ENCODE measurements around the gene SUMF2. TPM values are rescaled to one million over a fixed set of nuclear protein-coding genes. Genes with fewer than 3 reads are reported as not detected.
"Not testable (repeated sequence)": the region's sequence is repeated elsewhere in the genome, so short reads cannot be mapped to it uniquely, and the experiment has no call there.

SUMF2 gene
- total and polyA plus RNA-seq, 2 of the 13 experiments (the other 11 are each of a cell fraction or from before 2014, with no cell fraction given), result 48.9 to 54.4 TPM

DNA sequence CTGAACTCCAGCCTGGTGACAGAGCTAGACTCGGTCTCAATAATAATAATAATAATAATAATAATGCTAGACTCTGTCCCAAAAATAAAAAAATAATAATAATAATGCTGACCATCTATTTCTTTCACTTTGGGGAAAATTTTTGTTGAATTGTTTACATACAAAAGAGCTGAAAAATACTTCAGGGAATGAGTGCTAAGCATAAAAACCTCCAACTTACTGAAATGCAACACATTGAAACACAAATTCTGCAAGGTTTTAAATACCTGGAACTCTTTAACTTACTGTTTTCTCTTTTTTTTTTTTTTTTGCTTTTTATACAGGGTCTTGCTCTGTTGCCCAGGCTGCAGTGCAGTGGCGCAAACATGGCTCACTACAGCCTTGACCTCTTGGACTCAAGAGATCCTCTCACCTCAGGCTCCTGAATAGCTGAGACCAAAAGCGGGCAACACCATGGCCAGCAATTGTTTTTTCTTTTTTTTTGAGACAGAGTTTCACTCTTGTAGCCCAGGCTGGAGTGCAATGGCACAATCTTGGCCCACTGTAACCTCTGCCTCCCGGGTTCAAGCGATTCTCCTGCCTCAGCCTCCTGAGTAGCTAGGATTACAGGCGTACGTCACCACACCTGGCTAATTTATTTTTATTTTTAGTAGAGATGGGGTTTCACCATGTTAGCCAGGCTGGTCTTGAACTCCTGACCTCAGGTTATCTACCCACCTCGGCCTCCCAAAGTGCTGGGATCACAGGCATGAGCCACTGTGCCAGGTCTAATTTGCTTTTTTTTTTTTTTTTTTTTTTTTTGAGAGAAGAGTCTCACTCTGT, 34.3 kb downstream of the SUMF2 start:
- DNase-seq (ENCODE audit: low spot score); H4K20me1 ChIP-seq (ENCODE audit: insufficient read depth, low read length); H3K4me1 ChIP-seq (ENCODE audit: insufficient read depth, low read length); FAIRE-seq; CTCF ChIA-PET (ENCODE audit: low intra/inter-chr PET ratio, low total read pairs); H3K27ac ChIP-seq (ENCODE audit: extremely low read length, insufficient read depth, low read length); H3K4me2 ChIP-seq (ENCODE audit: low read depth, low read length); intact Hi-C loops (cut with micrococcal nuclease; ENCODE audit: unreplicated experiment); H2AFZ ChIP-seq (ENCODE audit: low read length); H3K4me3 ChIP-seq (replicated peaks in 1 of 3; ENCODE audit: insufficient read depth in 1 of 3, low read depth in 2 of 3, low read length in 3 of 3); H3K27me3 ChIP-seq (ENCODE audit: control insufficient read depth in 1 of 2, insufficient read depth in 2 of 2, low read length in 2 of 2); H3K9me3 ChIP-seq (ENCODE audit: low read length); H3K9ac ChIP-seq (ENCODE audit: insufficient read depth, low read depth, low read length); BruUV-seq (replicated peaks); H3K79me2 ChIP-seq (ENCODE audit: insufficient read depth, low read length); TF ChIP-seq NR2F6 (CRISPR knock-in tag; IDR thresholded peaks at IDR 0.05): not testable (repeated sequence)
- 90% methylated on average over 8 of the region's 8 CpGs for WGBS (ENCODE audit: low lambda C conversion rate)
- in situ Hi-C loops (cut with HindIII; ENCODE audit: extremely low pct_ligation_motif_present, low pct_unique_long_range_greater_than_20kb), result loop anchor here (25.0 kb wide), 1 partner anchor 336 kb away; no protein-coding TSS in a partner anchor
- peak; percentile 11; the same call in 1 of the 3 replicates for ATAC-seq
- TF ChIP-seq ZNF121 (CRISPR knock-in tag; IDR thresholded peaks at IDR 0.05) (peak; percentile 94), POLR2G (IDR thresholded peaks at IDR 0.05; ENCODE audit: low read depth, low read length) (0 out of 2 replicates have a peak, but pooled peaks have one; percentile 25), HOXA3 (CRISPR knock-in tag; IDR thresholded peaks at IDR 0.05) (0 out of 2 replicates have a peak, but pooled peaks have one; percentile 17), HNF4A (CRISPR knock-in tag; IDR thresholded peaks at IDR 0.05) (peak; percentile 23; the same call in 1 of the 2 replicates), NR2F6 (IDR thresholded peaks at IDR 0.05) (0 out of 2 replicates have a peak, but pooled peaks have one; percentile 8)
- TF ChIP-seq, protein P1, sequence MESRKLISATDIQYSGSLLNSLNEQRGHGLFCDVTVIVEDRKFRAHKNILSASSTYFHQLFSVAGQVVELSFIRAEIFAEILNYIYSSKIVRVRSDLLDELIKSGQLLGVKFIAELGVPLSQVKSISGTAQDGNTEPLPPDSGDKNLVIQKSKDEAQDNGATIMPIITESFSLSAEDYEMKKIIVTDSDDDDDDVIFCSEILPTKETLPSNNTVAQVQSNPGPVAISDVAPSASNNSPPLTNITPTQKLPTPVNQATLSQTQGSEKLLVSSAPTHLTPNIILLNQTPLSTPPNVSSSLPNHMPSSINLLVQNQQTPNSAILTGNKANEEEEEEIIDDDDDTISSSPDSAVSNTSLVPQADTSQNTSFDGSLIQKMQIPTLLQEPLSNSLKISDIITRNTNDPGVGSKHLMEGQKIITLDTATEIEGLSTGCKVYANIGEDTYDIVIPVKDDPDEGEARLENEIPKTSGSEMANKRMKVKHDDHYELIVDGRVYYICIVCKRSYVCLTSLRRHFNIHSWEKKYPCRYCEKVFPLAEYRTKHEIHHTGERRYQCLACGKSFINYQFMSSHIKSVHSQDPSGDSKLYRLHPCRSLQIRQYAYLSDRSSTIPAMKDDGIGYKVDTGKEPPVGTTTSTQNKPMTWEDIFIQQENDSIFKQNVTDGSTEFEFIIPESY (CRISPR knock-in tag; IDR thresholded peaks at IDR 0.05), result peak; percentile 83
- peaks cover 8 to 35% of the 10 kb centered on the region in 2 experiments for H3K36me3 ChIP-seq (replicated peaks in 1 of 2; ENCODE audit: control insufficient read depth in 1 of 2, insufficient read depth in 2 of 2, low read length in 2 of 2)
- POLR2A ChIA-PET, result interaction anchor here (0.6 to 0.7 kb wide), 2 partner anchors 11 to 75 kb away, joined by 3 read pairs; no protein-coding TSS in a partner anchor

Measured in HepG2 (cell line).